IPS-18a (cell line): ENCODE results near the gene JAKMIP1.

Source experiments
- H3K27ac ChIP-seq: one replicate; pipeline ENCODE4 v1.5.1; 2013; ENCODE audit warnings: low read length
- H3K27me3 ChIP-seq: one replicate; pipeline ENCODE4 v1.6.1; 2013; ENCODE audit warnings: mild to moderate bottlenecking, low read length; ENCODE audit not compliant: control insufficient read depth, insufficient read depth
- H3K36me3 ChIP-seq: one replicate; pipeline ENCODE4 v1.6.1; 2013; ENCODE audit warnings: low read depth, low read length; ENCODE audit not compliant: control insufficient read depth
- H3K4me1 ChIP-seq: one replicate; pipeline ENCODE4 v1.6.1; 2013; ENCODE audit warnings: low read depth, low read length; ENCODE audit not compliant: control insufficient read depth
- H3K4me3 ChIP-seq: one replicate; pipeline ENCODE4 v1.5.1; 2013; ENCODE audit warnings: low read length
- H3K9ac ChIP-seq: one replicate; pipeline ENCODE4 v1.6.1; 2013; ENCODE audit warnings: mild to moderate bottlenecking, low read length, moderate library complexity
- H3K9me3 ChIP-seq: one replicate; pipeline ENCODE4 v1.6.1; 2013; ENCODE audit warnings: low read depth, low read length; ENCODE audit not compliant: control insufficient read depth

Gene JAKMIP1

GRCh38 chr4:6109842-6110560, 90.3 kb downstream of the JAKMIP1 start:
- Histone ChIP-seq H3K36me3 (no peaks in the 10 kb centered on the region), H3K9me3 (no peaks in the 10 kb centered on the region), H3K4me1 (peaks cover 1% of the 10 kb centered on the region), H3K27ac (no peak overlapping the region), H3K27me3 (no peaks in the 10 kb centered on the region), H3K4me3 (no peak overlapping the region), H3K9ac (no peak overlapping the region)

DNA sequence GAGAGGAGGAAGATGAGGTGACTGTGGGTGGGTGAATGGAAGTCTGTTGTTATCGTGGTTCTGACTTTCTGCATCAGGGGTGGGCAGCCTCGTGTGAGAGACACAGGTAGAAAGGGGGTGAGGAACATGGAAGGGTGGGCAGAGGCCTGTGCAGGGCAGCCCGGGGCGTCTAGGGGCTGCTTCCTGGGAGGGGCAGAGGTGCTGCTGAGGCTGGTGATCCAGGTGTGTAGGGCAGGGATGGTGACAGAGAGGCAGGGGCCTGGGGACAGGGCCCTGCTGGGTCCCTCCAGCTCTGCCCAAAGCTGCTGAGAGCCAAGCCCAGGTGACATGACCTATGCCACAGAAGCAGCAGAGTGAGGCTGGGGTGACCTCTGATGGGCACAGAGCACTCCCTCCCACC, 92.5 kb downstream of the JAKMIP1 start:
- H3K9ac ChIP-seq = no peak overlapping the region
- H3K27me3 ChIP-seq = peaks cover 5% of the 10 kb centered on the region
- no peaks in the 10 kb centered on the region for H3K36me3 ChIP-seq
- no peaks in the 10 kb centered on the region for H3K9me3 ChIP-seq
- no peak overlapping the region for H3K4me3 ChIP-seq
- H3K27ac ChIP-seq = no peak overlapping the region
- H3K4me1 ChIP-seq = peaks cover 14% of the 10 kb centered on the region

DNA sequence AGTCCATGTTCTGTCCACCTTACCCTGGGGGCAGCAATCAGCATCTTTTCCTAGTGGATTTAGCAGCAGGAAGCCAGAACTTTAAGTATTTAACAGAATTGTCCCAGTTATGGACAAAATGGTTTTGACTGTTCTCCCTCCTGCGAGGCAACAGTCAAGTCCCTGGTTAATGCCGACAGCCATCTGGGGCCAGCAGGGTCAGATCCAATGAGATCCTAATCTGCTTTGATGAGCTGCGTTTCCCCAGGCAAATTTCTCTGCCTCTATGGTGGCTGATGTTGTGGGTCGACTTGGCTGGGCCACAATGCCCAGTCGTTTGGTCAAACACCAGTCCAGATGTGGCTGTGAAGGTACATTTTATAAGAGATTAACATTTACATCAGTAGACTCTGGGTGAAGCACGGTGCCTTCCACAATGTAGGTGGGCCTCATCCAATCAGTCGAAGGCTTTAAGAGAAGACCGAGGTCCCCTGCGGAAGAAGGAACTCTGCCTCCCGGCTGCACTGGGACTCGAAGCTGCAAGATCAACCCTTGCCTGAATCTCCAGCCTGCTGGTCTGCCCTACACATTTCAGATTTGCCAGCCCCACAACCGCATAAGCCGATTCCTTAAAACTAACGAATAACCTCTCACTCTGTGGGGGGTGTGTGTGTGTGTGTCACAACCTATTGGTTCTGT, 93.1 kb downstream of the JAKMIP1 start:
- Histone ChIP-seq H3K9me3 (no peaks in the 10 kb centered on the region), H3K4me3 (no peak overlapping the region), H3K9ac (no peak overlapping the region), H3K36me3 (no peaks in the 10 kb centered on the region), H3K27ac (no peak overlapping the region), H3K4me1 (peaks cover 14% of the 10 kb centered on the region), H3K27me3 (peaks cover 5% of the 10 kb centered on the region)

- Histone ChIP-seq H3K9me3 (no peaks in the 10 kb centered on the region), H3K36me3 (no peaks in the 10 kb centered on the region), H3K4me1 (peaks cover 14% of the 10 kb centered on the region), H3K27me3 (peaks cover 5% of the 10 kb centered on the region), H3K4me3 (no peak overlapping the region), H3K27ac (no peak overlapping the region), H3K9ac (no peak overlapping the region)
These were observed 94.2 kb downstream of the JAKMIP1 start for GRCh38 chr4:6106156-6106555.

DNA sequence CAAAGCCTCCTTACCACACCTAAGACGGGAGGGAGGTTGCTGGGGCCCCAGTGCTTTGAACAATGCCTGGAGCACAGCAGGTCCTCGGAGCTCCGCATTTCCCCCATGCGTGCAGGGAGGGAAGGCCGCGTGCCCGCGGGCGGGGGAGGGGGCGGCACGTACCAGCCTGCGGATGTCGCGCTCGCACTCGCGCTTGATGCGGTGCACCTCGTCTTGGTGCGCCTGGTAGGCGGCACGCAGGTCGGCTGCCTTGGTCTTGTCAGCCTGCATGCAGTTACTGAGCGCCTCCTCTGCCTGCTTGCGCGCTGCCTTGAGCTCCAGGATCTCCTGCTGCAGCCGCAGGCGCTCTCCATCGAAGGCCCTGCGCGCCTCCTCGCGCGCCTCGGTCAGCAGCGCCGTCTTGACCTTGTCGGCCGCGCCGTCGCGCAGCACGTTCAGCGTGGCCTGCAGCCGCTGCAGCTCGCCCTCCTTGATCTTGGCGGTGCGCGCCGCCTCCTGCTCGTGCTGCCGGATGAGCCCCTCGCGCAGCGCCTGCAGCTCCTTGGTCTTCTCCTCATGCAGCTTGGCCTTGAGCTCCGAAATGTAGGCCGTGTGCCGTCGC, 94.9 kb downstream of the JAKMIP1 start:
- Histone ChIP-seq H3K9me3 (no peaks in the 10 kb centered on the region), H3K4me1 (peaks cover 14% of the 10 kb centered on the region), H3K36me3 (no peaks in the 10 kb centered on the region), H3K27ac (no peak overlapping the region), H3K27me3 (peaks cover 5% of the 10 kb centered on the region), H3K9ac (no peak overlapping the region), H3K4me3 (no peak overlapping the region)

DNA sequence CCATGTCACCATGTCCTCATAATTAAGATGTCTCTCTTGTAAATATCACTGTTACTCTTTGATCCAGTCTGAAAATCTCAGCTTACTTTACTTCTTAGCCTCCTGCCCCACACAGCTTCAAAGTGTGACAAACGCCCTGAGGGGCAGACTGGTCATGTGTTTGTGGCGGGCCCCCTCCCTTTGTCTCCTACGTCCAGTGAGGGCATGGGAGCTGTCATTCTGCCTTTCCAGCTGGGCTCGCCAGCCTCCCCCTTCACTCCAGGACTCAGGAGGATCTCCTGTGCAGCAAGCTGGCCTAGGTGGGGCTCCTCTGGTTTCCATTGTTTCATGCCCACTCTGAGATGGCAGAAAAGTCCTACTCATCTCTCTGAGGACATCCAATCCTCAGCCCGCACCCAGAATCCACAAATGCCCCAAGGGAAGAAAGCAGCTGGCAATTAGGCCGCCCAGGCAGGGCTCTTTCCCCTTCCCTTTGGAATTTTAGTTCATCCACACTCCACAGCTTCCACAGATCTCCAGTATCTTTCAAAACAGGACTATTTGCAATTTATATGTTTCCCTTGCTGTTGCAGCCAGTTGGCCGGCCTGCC, 95.7 kb downstream of the JAKMIP1 start:
- no peaks in the 10 kb centered on the region for H3K36me3 ChIP-seq
- peak overlapping the region; percentile 19 for H3K4me3 ChIP-seq
- peaks cover 5% of the 10 kb centered on the region for H3K27me3 ChIP-seq

GRCh38 chr4:6097581-6097980, 102.8 kb downstream of the JAKMIP1 start:
- no peak overlapping the region for H3K9ac ChIP-seq
- H3K9me3 ChIP-seq = no peaks in the 10 kb centered on the region
- no peaks in the 10 kb centered on the region for H3K27me3 ChIP-seq
- no peak overlapping the region for H3K4me3 ChIP-seq
- no peak overlapping the region for H3K27ac ChIP-seq
- H3K36me3 ChIP-seq = no peaks in the 10 kb centered on the region
- no peaks in the 10 kb centered on the region for H3K4me1 ChIP-seq

More for the DNA sequence above, 95.7 kb downstream of the JAKMIP1 start:
- Histone ChIP-seq H3K9ac (no peak overlapping the region), H3K9me3 (no peaks in the 10 kb centered on the region), H3K27ac (no peak overlapping the region), H3K4me1 (peaks cover 14% of the 10 kb centered on the region)

GRCh38 chr4:6095897-6096296, 104.5 kb downstream of the JAKMIP1 start:
- no peak overlapping the region for H3K9ac ChIP-seq
- H3K36me3 ChIP-seq = no peaks in the 10 kb centered on the region
- no peaks in the 10 kb centered on the region for H3K27me3 ChIP-seq
- peaks cover 6% of the 10 kb centered on the region for H3K4me1 ChIP-seq
- no peak overlapping the region for H3K27ac ChIP-seq
- H3K4me3 ChIP-seq = no peak overlapping the region
- no peaks in the 10 kb centered on the region for H3K9me3 ChIP-seq

DNA sequence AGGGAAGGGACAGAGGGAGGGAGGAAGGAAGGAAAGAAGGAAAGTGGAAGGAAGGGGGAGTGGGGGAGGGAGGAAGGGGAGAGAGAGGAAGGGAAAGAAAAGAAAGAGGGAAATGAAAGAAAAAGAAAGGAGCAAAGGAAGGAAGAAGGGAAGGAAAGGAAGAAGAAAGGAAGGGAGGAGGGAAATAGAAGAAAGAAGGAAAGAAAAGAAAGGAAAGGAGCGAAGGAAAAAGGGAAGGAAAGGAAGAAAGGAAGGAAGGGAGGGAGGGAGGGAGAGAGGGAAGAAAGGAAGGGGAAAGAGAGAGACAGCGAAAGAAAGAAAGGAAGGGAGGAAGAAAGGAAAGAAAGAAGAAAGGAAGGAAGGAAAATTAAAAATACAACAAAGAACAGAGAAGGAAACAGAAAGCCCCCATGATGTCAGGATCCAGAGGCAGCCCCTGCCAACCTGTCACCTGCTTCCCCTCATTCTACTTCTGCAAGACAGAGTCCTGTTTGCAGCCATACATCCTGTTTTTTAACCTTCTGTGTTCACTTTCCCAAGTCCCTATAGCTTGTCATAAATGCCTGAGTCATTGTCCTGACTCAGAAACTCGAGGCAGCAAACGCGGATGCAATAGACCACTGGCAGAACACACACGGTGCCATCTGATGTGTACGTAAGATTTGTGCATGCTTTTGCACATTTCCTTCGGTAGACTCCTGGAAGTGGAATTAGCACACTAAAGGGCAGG, 105.2 kb downstream of the JAKMIP1 start:
- Histone ChIP-seq H3K27me3 (no peaks in the 10 kb centered on the region), H3K9me3 (no peaks in the 10 kb centered on the region), H3K4me1 (peaks cover 6% of the 10 kb centered on the region), H3K27ac (no peak overlapping the region), H3K9ac (no peak overlapping the region), H3K36me3 (no peaks in the 10 kb centered on the region), H3K4me3 (no peak overlapping the region)

GRCh38 chr4:6093671-6094070, 106.7 kb downstream of the JAKMIP1 start:
- Histone ChIP-seq H3K36me3 (no peaks in the 10 kb centered on the region), H3K9ac (no peak overlapping the region), H3K4me1 (peaks cover 6% of the 10 kb centered on the region)

GRCh38 chr4:6092971-6093370, 107.4 kb downstream of the JAKMIP1 start:
- Histone ChIP-seq H3K9me3 (no peaks in the 10 kb centered on the region), H3K4me3 (no peak overlapping the region), H3K27ac (no peak overlapping the region), H3K36me3 (no peaks in the 10 kb centered on the region), H3K9ac (no peak overlapping the region), H3K27me3 (no peaks in the 10 kb centered on the region), H3K4me1 (peaks cover 6% of the 10 kb centered on the region)

More at GRCh38 chr4:6093671-6094070, 106.7 kb downstream of the JAKMIP1 start:
- no peaks in the 10 kb centered on the region for H3K27me3 ChIP-seq
- H3K9me3 ChIP-seq = no peaks in the 10 kb centered on the region
- H3K4me3 ChIP-seq = no peak overlapping the region
- no peak overlapping the region for H3K27ac ChIP-seq
